RKO (cell line): ENCODE data around the gene LRFN2.
A peak's percentile ranks its signal among the peaks of the same experiment; 100 is the strongest.

Experiments used
- DNase-seq: peaks from one replicate; pipeline ENCODE4 v3.0.0-alpha.2; 2016; ENCODE audit warnings: low spot score

LRFN2 gene

DNA sequence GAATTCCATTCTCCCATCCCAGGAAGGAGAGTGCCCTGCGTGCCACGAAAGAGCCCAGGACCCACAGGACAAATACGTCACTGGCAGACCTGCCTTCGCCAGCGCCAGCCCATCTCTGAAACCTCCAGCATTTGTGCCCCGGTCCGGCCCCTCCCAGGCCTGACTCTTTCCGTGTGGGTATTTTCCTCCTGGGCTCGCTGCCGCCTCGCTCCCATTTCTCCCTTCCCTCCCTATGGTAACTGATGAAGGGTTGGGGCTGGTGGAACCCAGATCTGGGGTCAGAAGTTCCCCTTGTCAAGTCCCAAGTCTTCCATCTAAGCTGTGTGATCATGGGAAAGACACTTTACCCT is 208.5 kb downstream of the LRFN2 start:
- no peak for DNase-seq

DNA sequence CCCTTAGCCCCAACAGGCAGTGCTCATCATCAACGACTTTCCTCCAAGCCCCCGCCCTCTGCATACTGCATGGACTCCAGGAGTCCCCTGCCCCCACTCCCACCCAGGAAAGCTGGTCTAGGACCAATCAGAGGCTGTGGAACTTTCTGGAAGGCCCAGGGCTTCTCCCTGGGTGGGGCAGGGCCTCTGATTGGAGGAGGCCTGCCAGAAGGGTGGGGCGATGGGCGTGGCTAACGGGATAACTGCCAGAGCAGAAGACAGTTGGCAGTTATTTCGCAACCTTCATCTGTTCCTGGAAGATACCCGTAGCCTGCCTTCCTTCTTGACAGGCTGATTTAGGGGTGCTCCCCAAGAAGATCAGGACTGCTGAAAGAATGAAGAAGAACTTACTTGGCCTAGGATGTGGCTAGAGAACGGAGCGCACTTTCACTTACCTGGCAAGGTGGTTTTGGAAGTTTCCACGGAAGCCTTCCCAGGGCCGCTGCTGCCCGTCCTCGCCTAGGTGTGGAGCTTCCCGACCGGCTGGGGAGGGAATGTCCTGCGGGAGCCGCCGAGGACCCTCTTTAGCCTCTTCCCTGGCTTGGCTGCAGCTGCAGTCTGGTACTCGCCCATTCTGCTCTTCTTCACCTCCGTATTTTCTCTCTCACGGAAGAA is 209.0 kb downstream of the LRFN2 start:
- DNase-seq, result peak; percentile 9

DNA sequence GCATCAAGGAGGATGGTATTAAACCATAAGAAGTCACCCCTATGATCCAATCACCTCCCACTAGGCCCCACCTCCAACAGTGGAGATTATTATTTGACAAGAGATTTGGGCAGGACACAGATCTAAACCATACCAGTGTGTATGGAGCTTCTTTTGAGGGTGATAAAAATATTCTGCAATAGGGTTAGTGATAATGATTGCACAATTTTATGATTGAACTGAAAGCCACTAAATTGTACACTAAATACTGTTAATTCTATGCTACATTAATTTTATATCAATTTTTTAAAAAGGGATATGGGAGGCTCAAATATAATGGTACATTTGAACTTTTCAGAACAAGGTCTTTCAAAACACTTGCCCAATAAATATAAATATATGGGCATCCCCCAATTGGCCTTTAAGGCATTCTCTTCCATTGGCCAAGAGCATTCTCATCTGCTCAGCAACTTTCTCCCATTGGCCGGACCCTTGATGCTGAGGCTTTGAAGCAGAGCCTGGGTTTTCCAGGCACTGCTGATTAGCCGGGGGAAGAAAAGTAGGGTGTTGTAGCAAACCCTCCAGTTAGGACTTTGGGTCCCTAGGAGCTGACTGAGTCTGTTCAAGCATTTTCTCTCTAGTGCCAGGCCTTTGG is 209.9 kb downstream of the LRFN2 start:
- DNase-seq, result no peak

DNA sequence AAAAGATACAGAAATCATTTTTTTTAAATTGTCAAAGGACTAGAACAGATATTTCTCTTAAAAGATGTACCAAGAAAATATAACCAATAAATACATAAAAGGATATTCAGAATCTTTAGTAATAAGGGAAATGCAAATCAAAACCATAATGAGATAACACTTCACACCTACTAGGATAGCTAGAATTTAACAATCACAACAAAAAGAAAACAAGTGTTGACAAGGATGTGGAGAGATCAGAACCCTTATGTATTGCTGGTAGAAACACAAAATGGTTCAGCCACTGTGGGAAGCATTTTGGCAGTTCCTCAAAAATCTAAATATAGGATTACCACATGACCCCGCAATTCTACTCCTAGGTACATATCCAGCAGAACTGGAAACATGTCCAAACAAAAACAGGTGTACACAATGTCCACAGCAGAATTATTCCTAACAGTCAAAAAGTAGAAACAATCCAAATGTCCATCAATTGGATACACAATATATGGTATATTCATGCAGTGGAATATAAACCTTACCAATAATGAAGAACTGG is 211.0 kb downstream of the LRFN2 start:
- no peak for DNase-seq

DNA sequence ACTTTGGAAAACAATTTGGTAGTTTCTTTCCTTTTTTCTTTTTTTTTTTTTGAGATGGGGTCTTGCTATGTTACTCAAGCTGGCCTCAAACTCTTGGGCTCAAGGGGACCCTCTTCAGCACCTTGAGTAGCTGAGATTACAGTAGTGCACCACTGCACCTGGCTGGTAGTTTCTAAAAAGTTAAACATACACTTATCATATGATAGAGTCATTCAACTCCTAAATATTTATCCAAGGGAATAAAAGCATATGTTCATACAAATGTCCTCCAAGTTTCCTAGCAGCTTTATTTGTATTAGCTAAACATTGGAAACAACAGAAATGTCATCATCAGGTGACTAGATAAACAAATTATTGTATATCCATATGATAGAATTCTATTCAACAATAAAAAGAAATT is 213.9 kb downstream of the LRFN2 start:
- DNase-seq, result no peak

DNA sequence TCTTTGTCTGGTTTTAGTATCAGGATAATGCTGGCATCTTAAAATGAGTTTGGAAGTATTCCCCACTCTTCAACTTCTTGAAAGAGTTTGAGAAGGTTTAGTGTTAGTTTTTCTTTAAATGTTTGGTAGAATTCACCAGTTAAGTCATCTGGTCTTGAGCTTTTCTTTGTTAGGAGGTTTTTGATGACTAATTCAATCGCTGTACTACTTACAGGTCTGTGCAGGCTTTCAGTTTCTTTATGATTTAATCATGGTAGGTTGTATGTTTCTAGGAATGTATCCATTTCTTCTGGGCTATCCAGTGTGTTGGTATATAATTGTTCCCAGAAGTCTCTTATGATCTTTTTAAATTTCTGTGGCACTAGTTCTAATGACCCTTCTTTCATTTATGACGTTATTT is 215.5 kb downstream of the LRFN2 start:
- DNase-seq, result no peak

DNA sequence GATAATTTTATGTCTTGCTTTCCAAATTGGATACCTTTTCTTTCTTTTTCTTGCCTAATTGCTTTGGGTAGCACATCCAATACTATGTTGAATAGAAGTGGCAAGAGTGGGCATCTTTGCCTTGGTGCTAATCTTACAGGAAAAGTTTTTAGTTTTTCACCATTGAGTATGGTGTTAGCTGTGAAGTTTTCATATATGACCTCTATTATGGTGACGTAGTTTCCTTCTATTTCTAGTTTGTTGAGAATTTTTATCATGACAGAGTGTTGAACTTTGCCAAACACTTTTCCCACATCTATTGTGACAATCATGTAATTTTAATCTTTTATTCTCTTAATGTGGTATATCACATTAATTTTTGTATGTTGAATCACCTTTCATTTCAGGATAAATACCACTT is 216.1 kb downstream of the LRFN2 start:
- no peak for DNase-seq

DNA sequence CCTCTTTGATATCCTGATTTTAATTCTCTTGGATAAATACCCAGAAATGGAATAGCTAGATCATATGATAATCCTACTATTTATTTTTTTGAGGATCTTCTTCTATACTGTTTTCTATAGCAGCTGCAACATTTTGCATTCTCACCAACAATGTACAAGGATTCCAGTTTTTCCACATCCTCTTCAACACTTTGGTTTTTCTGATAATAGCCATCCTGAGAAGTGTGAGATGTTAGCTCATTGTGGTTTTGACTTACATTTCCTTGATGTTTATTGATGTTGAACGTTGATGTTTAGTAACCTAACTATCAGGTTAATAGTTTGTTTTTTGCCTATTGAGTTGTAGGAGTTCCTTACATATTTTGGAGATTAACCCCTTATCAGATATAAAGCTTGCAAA is 217.3 kb downstream of the LRFN2 start:
- DNase-seq, result no peak

DNA sequence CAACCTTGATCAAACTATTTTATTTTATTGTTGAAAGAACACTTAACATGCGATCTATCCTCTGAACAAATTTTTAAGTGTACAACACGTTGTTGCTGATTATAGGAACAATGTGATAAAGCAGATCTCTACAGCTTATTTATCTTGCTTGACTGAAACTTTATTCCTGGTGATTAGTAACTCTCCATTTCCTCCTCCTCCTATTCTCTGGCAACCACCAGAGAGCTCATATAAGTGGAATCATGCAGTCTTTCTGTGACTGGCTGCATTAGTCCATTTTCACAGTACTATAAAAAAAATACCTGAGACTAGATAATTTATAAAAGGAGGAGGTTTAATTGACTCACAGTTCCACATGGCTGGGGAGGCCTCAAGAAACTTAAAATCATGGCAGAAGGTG is 218.1 kb downstream of the LRFN2 start:
- DNase-seq, result no peak

DNA sequence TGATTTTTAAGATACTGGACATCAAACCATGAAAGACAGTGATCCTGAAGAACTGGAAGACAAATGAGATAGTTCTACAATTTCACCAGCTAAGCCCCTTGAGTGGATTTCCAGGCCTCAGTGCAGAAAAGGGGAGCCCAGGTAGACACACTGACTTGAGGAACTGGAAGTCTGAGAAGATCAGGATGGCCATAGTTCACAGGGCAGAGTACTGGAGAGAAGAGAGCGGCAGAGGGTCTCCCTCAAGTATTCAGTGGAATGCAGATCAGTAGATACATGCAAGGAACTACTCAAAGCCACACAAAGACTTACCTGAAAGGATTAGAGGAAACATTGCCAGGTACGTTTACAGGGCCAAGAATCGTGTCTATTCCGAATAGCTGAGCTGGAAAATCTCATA is 224.3 kb downstream of the LRFN2 start:
- no peak for DNase-seq

DNA sequence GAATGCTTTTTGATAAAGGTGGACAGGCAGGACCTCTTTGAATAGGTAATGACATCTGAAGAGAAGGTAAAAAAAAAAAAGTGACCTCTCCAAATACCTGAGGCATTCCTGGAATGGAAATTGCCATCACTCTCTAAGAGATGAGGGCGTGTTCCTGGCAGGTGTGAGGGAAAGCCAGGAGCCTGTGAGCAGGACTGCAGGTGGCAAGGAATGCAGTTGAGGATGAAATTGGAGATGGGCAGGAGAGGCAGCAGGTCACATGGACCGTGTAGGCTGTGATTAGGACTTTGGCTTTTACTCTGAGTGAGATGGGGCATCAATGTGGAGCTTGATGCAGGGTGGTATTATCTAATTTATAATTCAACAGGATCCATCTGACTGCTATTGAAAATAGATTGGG is 227.4 kb downstream of the LRFN2 start:
- no peak for DNase-seq

DNA sequence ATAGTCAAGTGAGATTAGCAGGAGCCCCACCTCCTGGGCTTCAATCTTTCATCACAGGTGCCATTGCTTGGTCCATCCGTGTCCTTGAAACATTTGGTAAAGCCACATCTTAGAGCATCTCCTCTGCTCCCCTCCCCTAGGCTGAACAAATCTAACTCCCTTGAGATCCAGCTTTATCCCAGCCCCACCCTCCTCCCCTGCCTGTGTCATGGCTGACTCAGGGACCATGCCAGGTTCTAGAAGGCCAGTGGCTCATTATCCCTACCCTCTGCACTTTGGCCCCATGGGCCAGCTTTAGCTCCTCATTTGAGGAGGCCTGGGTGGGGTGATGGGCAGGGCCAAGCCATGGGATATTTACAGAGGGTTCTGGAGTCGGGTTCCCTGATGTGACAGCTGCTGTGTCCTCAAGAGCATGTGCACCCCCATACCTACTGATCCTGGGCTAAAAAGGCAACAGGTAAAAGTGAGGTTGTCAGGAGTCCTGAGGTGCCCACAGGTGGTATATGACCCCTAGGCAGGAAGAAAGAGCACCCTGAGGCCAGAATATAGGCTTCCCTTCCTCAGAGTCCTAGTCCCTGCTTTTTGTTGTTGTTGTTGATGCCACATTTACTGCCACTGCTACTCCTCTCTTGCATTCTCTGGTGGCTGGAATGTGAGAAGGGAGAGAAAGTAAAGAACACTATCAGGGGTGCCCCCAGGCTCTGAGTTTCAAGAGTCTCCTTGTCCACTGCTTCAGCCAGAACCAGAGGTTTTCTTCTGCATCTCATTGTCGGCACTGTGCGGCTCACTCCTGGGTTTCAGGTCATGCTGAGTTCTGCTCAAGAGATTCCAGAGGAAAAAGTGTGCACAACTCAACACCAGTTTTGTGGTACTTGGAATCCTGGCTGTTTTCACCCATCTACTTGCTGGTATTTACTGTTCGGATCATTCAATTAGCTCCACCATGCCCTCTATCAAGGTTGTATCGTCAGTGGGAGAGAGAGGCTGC is 228.4 kb downstream of the LRFN2 start:
- no peak for DNase-seq

DNA sequence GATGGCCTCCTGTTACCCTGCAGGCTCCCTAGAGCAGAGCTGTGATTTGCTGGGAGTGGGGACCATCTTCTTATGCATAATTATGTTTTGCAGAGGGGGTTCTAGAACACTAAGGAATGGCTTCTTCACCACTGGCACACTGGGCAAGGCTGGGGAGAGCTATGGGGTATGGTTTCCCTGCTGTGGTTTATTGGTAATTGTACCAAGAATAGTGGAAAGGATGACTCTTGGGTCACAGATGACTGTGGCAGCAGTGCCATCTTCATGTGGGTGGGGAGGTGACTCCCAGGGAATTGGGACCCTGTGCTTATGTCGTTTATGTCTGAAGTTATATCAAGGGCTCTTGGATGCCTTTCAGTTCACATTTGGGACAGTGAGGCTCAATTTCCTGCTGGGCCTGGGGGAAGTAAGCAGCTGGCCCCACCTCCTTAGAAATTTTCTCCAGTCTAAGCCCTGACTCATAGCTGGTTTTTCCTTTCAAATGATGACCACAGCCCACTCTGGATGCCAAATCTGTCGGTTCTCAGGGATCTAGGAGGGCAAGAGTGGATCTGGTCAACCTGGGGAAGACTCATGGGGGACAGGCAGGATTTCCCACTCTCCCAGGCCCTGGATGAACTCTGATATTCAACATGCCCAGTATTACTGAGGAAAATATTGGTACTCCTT is 230.8 kb downstream of the LRFN2 start:
- DNase-seq, result no peak

DNA sequence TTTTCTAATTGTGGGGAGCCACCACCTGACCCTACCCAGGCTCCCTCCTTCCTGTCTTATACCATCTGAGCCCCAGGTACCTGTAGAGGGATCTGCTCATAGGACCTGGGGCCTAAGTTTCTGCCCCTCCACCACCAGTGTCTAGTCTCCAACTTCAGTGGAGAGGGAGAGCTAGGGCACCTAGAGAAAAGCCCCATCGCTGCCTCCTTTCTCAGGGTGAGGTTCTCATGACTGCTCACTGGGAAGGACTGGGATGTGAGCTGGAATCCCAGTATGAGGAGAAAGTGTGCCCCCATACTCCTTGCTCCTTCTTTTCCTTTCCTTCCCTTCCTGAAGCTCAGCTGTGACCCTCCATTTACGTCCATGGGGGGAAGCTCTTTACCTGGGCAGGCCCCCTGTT is 231.6 kb downstream of the LRFN2 start:
- no peak for DNase-seq

DNA sequence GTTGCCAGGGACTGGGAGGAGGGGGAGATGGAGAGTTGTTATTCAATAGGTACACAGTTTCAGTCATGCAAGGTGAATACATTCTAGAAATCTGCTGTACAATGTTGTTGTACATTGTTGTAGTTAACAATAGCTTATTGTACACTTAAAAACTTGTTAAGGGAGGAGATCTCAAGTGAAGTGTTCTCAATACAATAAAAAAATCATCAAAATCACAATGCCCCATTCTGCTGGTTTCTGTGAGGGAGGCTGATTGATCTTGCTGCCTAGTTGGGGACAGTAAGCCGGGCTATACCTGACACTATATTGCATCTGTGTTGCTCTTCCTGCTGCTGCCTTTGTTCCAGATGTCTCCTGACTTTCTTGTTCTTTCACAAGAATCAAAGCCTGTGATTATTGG is 232.1 kb downstream of the LRFN2 start:
- no peak for DNase-seq

DNA sequence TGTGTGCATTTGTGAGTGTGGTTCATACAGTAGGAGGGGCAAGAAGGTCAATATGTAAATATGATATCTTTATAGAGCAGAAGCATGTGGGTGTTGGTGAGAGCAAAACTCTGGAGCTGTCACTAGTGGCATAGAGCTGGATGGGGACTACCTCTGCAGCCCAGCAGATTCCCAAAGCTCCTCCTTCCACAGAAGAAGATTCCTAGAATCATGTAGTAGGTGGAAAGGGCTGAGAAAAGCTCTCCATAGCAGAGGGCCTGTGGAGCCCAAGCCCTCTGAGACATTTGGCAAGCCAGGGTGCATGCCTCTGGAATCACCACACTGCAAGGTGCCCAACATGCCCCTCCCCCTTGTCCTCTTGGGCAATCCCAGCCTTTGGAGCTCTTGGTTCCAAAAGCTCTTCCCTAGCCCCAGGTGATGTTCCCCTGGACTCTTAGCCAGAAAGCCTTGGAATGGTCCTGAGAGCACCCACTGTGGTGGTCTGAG is 233.2 kb downstream of the LRFN2 start:
- DNase-seq, result no peak

DNA sequence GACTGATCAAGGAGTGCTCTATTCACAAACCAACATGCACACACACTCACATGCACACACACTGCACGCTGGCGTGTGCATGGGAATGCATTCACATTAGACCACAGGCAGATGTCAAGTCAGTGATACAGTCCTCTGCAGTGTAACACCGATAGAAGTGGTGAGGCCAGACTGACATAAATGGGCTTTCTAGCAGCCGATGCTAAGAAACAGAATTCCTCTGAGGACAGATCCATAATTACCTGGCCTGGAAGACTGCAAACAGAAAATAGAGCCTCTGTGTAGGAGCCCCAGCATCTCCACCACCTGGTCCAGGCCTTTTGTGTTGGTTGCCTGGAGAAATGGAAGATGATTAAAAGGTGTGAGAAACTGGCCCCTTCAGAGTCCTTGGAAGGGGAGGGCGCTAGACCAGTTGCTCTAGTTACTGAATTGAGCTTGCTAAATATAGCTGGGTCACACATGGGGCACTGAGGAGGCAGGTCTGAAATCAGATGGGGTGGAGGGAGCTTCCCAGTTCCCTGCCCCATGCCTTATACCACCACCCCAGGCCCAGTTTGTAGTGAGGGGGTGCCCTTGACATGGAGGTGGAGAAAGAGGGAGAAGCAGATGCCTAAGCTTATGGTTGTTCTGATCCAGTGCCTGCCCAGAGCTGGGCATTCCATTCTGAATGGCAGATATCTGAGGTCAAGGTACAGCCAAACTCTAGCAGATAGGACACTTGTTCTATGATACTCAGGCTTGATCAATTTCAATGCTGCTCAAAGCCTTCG is 233.8 kb downstream of the LRFN2 start:
- no peak for DNase-seq

DNA sequence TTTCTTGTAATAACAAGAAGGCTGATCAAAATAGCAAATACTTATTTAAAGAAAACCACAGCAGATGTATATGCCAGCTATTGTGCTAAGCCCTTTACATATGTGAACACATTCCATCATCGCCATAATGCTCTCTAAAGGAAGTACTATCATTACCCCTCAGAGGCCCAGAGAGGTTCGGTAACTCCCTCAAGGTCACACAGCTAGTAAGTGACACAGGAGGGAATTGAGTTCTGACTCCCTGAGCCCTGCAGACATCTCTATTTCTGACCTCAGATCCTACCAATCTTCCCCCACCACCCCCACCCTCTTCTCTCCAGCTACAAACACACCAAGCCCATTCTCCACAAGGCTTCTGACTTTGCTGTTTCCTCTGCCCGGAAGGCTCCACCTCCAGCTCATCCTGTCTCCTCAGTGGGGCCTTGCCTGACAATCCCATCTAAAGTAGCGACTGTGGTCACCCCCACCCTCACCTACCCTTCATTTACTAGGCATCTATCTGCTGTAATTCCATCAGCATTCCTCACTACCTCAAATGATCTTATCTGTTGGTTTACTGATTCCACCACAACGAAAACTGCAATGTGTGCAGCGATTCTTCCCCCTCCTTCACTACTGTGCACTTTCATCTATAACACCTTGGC is 234.5 kb downstream of the LRFN2 start:
- DNase-seq, result no peak

DNA sequence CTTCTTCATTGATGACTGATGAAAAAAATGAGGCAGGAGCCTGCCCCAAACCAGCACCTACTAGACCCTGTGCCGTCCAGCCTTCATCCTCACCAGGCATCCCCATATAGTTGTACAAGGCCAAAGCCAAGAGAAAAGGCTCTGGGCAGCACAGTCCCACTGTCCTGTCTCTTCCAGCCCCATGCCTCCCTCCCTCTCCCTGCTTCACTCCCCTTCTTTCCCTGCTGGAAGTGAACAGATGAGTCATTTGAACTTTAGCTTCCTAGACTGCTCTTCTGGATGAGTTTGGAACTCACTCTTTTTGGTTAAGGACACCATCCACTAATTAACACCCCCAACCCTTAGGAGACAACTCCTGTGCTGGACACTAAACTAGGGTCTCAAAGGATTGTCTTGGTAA is 235.2 kb downstream of the LRFN2 start:
- no peak for DNase-seq

DNA sequence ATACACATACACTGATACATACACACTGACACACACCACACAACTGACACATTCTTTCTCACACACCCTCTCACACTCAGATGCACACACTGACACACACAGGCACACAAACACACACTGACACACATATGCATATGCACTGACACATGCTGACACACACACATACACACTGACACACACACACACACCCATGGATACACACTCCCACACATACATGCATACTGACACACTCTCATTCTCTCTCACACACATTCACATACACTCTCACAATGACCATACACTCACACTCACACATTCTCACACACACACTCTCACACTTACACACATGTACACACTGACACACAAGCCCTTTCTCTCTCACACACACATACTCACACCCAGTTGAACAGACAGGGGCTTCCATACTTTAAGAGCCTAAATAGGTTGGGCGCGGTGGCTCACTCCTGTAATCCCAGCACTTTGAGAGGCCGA is 236.4 kb downstream of the LRFN2 start:
- no peak for DNase-seq
